ENCODE results near the gene GGN. TPM values are rescaled to one million over a fixed set of nuclear protein-coding genes. Genes with fewer than 3 reads are reported as not detected.

The GGN gene
- total RNA-seq, 1 experiment from 2014 or later, result 0.47 TPM

DNA sequence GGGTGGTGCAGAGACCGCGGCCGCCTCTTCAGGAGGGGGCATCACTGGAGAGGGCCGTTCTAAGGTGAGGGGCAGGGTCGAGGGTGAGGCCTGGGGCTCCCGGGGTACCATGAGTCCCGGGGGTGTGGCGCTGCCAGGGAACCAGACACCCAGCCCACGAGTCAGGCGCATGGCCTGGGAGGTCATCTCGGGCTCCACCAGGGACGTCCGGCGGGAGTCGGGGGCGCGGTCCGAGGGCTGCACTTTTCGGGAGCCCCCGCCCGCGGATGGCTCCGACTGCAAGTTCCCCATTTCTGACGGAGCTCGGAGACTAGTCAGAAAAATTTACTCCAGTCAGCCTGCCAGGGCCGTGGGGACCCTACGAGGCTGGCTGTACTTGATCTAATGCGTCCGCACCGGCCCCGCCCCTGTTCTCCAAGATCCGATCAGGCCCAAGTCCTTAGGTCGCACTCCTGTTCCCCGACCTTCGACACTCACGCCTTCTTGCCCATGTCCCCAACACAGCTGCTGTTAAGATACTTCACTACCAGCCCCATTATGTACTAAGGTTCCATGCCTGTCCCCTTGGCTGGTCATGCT is 774 bp downstream of the GGN start:
- no peaks in the 10 kb centered on the region for H3K9me3 ChIP-seq (ENCODE audit: control insufficient read depth in 1 of 2, insufficient read depth in 1 of 2, low read depth in 1 of 2, low read length in 2 of 2)
- TF ChIP-seq EZH2 (IDR thresholded peaks at IDR 0.05), result no peak
- no peak for TF ChIP-seq FOSL1 (IDR thresholded peaks at IDR 0.05; ENCODE audit: low read depth)
- TF ChIP-seq, protein P1, sequence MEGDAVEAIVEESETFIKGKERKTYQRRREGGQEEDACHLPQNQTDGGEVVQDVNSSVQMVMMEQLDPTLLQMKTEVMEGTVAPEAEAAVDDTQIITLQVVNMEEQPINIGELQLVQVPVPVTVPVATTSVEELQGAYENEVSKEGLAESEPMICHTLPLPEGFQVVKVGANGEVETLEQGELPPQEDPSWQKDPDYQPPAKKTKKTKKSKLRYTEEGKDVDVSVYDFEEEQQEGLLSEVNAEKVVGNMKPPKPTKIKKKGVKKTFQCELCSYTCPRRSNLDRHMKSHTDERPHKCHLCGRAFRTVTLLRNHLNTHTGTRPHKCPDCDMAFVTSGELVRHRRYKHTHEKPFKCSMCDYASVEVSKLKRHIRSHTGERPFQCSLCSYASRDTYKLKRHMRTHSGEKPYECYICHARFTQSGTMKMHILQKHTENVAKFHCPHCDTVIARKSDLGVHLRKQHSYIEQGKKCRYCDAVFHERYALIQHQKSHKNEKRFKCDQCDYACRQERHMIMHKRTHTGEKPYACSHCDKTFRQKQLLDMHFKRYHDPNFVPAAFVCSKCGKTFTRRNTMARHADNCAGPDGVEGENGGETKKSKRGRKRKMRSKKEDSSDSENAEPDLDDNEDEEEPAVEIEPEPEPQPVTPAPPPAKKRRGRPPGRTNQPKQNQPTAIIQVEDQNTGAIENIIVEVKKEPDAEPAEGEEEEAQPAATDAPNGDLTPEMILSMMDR (IDR thresholded peaks at IDR 0.05 in 2 of 3, conservative IDR thresholded peaks at IDR 0.05 in 1 of 3; ENCODE audit: borderline replicate concordance in 1 of 3, insufficient read depth in 1 of 3, low read depth in 2 of 3, low read length in 2 of 3), result no peak
- no peak for TF ChIP-seq POLR2AphosphoS5 (IDR thresholded peaks at IDR 0.05; ENCODE audit: low read depth, low read length)
- TF ChIP-seq MAX (IDR thresholded peaks at IDR 0.05), result no peak
- no peak for TF ChIP-seq ZFX (IDR thresholded peaks at IDR 0.05)
- TF ChIP-seq SRF (IDR thresholded peaks at IDR 0.05; ENCODE audit: low read depth), result no peak
- TF ChIP-seq YY1 (IDR thresholded peaks at IDR 0.05; ENCODE audit: extremely low read depth, insufficient replicate concordance, low read depth, low read length), result no peak
- TF ChIP-seq SP1 (IDR thresholded peaks at IDR 0.05; ENCODE audit: low read depth), result no peak
- ChIA-PET POLR2A (interaction anchor here (0.5 to 2.3 kb wide), 11 partner anchors 11 to 1068 kb away, joined by 3 to 44 read pairs (median 5); partner anchors contain the start of genes C19orf33, CATSPERG, ECH1 and FAM98C), RAD21 (ENCODE audit: low non-redundant PET in 1 of 2, low total read pairs in 2 of 2, uncharacterized antibody in 2 of 2, unreplicated experiment in 2 of 2) (interaction anchor here (0.5 to 3.2 kb wide), 7 partner anchors 9 to 691 kb away, joined by 3 to 11 read pairs (median 4); partner anchors contain the start of genes FAM98C (in 2 of the 2), PSMD8 (in 2 of the 2) and SPINT2 (in 1 of the 2)), CTCF (interaction anchor here (1.0 to 4.0 kb wide), 7 partner anchors 13 to 543 kb away, joined by 3 to 49 read pairs (median 5); partner anchors contain the start of genes CATSPERG, FAM98C, MRPS12 and PSMD8)
- ATAC-seq, result no peak
- no peak overlapping the region for H2AFZ ChIP-seq (ENCODE audit: low read depth, low read length, poor library complexity, severe bottlenecking)
- peak overlapping the region; percentile 93 for H3K4me2 ChIP-seq (ENCODE audit: low read length)
- H4K20me1 ChIP-seq (ENCODE audit: insufficient read depth), result no peaks in the 10 kb centered on the region
- DNase-seq (ENCODE audit: low read depth, low spot score), result no peak
- peak overlapping the region in 1 of 2 experiments; percentile 64; a peak in 2 of 4 replicates for H3K4me3 ChIP-seq (replicated peaks in 1 of 2; ENCODE audit: low read depth in 1 of 2, low read length in 2 of 2)
- H3K9ac ChIP-seq (ENCODE audit: low read length), result no peak overlapping the region
- no peaks in the 10 kb centered on the region for H3K9me2 ChIP-seq (ENCODE audit: insufficient read depth)
- intact Hi-C loops (cut with micrococcal nuclease), result no loop called here
- H3K4me1 ChIP-seq (ENCODE audit: control insufficient read depth in 1 of 2, insufficient read depth in 2 of 2, low read length in 2 of 2), result peaks cover 8 to 40% of the 10 kb centered on the region in 2 experiments
- no TSS peak for BruUV-seq (replicated peaks)
- H3K79me2 ChIP-seq (ENCODE audit: insufficient read depth, low read length), result peaks cover 5% of the 10 kb centered on the region; the same call in 1 of the 2 replicates
- H3K36me3 ChIP-seq (ENCODE audit: control insufficient read depth in 1 of 2, insufficient read depth in 2 of 2, low read length in 2 of 2), result peaks cover 13 to 15% of the 10 kb centered on the region in 2 experiments; a peak in 3 of 4 replicates
- H3K27me3 ChIP-seq (ENCODE audit: insufficient read depth, low read length), result no peaks in the 10 kb centered on the region
- H3K27ac ChIP-seq (ENCODE audit: low read depth, low read length), result peak overlapping the region; percentile 63

Measured in HCT116 (cell line).